ENCODE measurements around the gene ADGRF3. TPM values are rescaled to one million over a fixed set of nuclear protein-coding genes. Genes with fewer than 3 reads are reported as not detected.

The ADGRF3 gene
- total and polyA plus RNA-seq, 9 of the 15 experiments (the other 6 are each of a cell fraction or from before 2014, with no cell fraction given) = 0.04 to 0.54 (median 0.16) TPM; not detected in 2

GRCh38 chr2:26355038-26355995, 8.7 kb upstream of the ADGRF3 start (continued):
- no peak for TF ChIP-seq ZNF324 (CRISPR knock-in tag; IDR thresholded peaks at IDR 0.05)
- TF ChIP-seq ZBTB49 (CRISPR knock-in tag; IDR thresholded peaks at IDR 0.05; ENCODE audit: borderline replicate concordance) = no peak
- TF ChIP-seq CREB3L1 (IDR thresholded peaks at IDR 0.05; ENCODE audit: borderline replicate concordance, low read depth) = no peak; the same call in 1 of the 2 replicates
- TF ChIP-seq ATF6 (CRISPR knock-in tag; IDR thresholded peaks at IDR 0.05) = no peak
- peak in 1 of 2 experiments; percentile 70; a peak in 1 of 4 replicates for TF ChIP-seq RCOR1 (IDR thresholded peaks at IDR 0.05; ENCODE audit: borderline replicate concordance in 1 of 2, low read depth in 2 of 2, low read length in 2 of 2)
- TF ChIP-seq LEF1 (IDR thresholded peaks at IDR 0.05) = peak; percentile 85
- peak; percentile 97 for TF ChIP-seq SMARCE1 (IDR thresholded peaks at IDR 0.05)
- peak; percentile 34; the same call in 1 of the 2 replicates for TF ChIP-seq STAT5B (CRISPR knock-in tag; IDR thresholded peaks at IDR 0.05)
- no peak for TF ChIP-seq UBTF (IDR thresholded peaks at IDR 0.05; ENCODE audit: borderline replicate concordance in 1 of 2, low read depth in 2 of 2, low read length in 2 of 2)
- no peak for TF ChIP-seq GTF2F1 (IDR thresholded peaks at IDR 0.05; ENCODE audit: low read depth, low read length)
- TF ChIP-seq ARID3A (IDR thresholded peaks at IDR 0.05; ENCODE audit: borderline replicate concordance, low read depth, low read length) = peak; percentile 82
- TF ChIP-seq CCAR2 (IDR thresholded peaks at IDR 0.05; ENCODE audit: low read depth, low read length) = no peak
- TF ChIP-seq ZNF133 (CRISPR knock-in tag; IDR thresholded peaks at IDR 0.05) = no peak
- TF ChIP-seq MXD1 (CRISPR knock-in tag; IDR thresholded peaks at IDR 0.05; ENCODE audit: borderline replicate concordance, poor library complexity, severe bottlenecking) = no peak
